Renal cortical epithelial cell (primary cell): ENCODE data around the gene SMAD7. TPM values are rescaled to one million over a fixed set of nuclear protein-coding genes. Genes with fewer than 3 reads are reported as not detected.

Source experiments
- DNase-seq: peaks from one replicate; pipeline ENCODE4 v3.0.0-alpha.2; 2011; ENCODE audit warnings: low read depth
- total RNA-seq: library from RNA; depleted of rRNA; stranded (reverse); fragments of >200 nt; gene quantifications from 2 replicates; pipeline ENCODE4 v1.2.3, GENCODE V29; 2014

The SMAD7 gene
- total RNA-seq, 1 donor from 2014 or later, result 71.3 TPM

GRCh38 chr18:48946329-48946835 lies 4.4 kb downstream of the SMAD7 start:
- peak; percentile 96 for DNase-seq

GRCh38 chr18:48945953-48946217 lies 4.9 kb downstream of the SMAD7 start:
- DNase-seq, result no peak

GRCh38 chr18:48944634-48945033 lies 6.1 kb downstream of the SMAD7 start:
- no peak for DNase-seq

GRCh38 chr18:48943736-48944527 lies 6.8 kb downstream of the SMAD7 start:
- no peak for DNase-seq

GRCh38 chr18:48943333-48943732 lies 7.4 kb downstream of the SMAD7 start:
- no peak for DNase-seq

GRCh38 chr18:48942554-48943261 lies 8.1 kb downstream of the SMAD7 start:
- DNase-seq, result peak; percentile 100

- no peak for DNase-seq
Observed at GRCh38 chr18:48942086-48942485, 8.7 kb downstream of the SMAD7 start.

GRCh38 chr18:48941672-48942071 lies 9.1 kb downstream of the SMAD7 start:
- no peak for DNase-seq

- no peak for DNase-seq
Observed at GRCh38 chr18:48940854-48941611, 9.7 kb downstream of the SMAD7 start.

- DNase-seq, result no peak
Observed at GRCh38 chr18:48939205-48940097, 11.3 kb downstream of the SMAD7 start.

- DNase-seq, result no peak
Observed at GRCh38 chr18:48938827-48939204, 11.9 kb downstream of the SMAD7 start.

- DNase-seq, result no peak
Observed at GRCh38 chr18:48937869-48938750, 12.7 kb downstream of the SMAD7 start.

- no peak for DNase-seq
Observed at GRCh38 chr18:48935433-48935774, 15.4 kb downstream of the SMAD7 start.

GRCh38 chr18:48934723-48935432 lies 15.9 kb downstream of the SMAD7 start:
- no peak for DNase-seq

GRCh38 chr18:48934415-48934722 lies 16.4 kb downstream of the SMAD7 start:
- no peak for DNase-seq

GRCh38 chr18:48933578-48934414 lies 17.0 kb downstream of the SMAD7 start:
- DNase-seq, result peak; percentile 53

- DNase-seq, result no peak
Observed at GRCh38 chr18:48932822-48933510, 17.8 kb downstream of the SMAD7 start.

GRCh38 chr18:48932462-48932818 lies 18.3 kb downstream of the SMAD7 start:
- DNase-seq, result no peak
